SJSA1 (cell line): ENCODE results near the gene MBOAT1. TPM values are rescaled to one million over a fixed set of nuclear protein-coding genes. Genes with fewer than 3 reads are reported as not detected.
A peak's percentile ranks its signal among the peaks of the same experiment; 100 is the strongest.

Source experiments
- DNase-seq, 2 experiments: peaks; one replicate each; pipeline ENCODE4 v3.0.0-alpha.2; 2015 to 2020; ENCODE audit warnings: low spot score in 2 of 2, low read depth in 1 of 2
- H3K27ac ChIP-seq: fragments of 250-450 bp; sonication (Bioruptor Pico); 2 replicates; pipeline ENCODE4 v1.5.1; 2020; ENCODE audit warnings: mild to moderate bottlenecking, moderate library complexity
- H3K27me3 ChIP-seq: fragments of 250-450 bp; sonication (Bioruptor Pico); replicated peaks from 2 replicates; pipeline ENCODE4 v1.5.1; 2020; ENCODE audit warnings: mild to moderate bottlenecking, moderate library complexity
- H3K36me3 ChIP-seq: fragments of 250-450 bp; sonication (Bioruptor Pico); 2 replicates; pipeline ENCODE4 v1.5.1; 2020; ENCODE audit warnings: mild to moderate bottlenecking
- H3K4me1 ChIP-seq: fragments of 250-450 bp; sonication (Bioruptor Pico); replicated peaks from 2 replicates; pipeline ENCODE4 v1.6.1; 2021; ENCODE audit warnings: mild to moderate bottlenecking
- H3K4me3 ChIP-seq: fragments of 250-450 bp; sonication (Bioruptor Pico); 2 replicates; pipeline ENCODE4 v1.5.1; 2020; ENCODE audit warnings: mild to moderate bottlenecking
- H3K9me3 ChIP-seq: fragments of 250-450 bp; sonication (Bioruptor Pico); replicated peaks from 2 replicates; pipeline ENCODE4 v1.5.1; 2020; ENCODE audit warnings: mild to moderate bottlenecking
- total RNA-seq: library from RNA; depleted of rRNA; stranded (reverse); fragments of >200 nt; shearing (Covaris generic); gene quantifications from 2 replicates; pipeline ENCODE4 v1.2.3, GENCODE V29; 2014

Gene MBOAT1
- total RNA-seq, 1 experiment from 2014 or later: 56.6 TPM

DNA sequence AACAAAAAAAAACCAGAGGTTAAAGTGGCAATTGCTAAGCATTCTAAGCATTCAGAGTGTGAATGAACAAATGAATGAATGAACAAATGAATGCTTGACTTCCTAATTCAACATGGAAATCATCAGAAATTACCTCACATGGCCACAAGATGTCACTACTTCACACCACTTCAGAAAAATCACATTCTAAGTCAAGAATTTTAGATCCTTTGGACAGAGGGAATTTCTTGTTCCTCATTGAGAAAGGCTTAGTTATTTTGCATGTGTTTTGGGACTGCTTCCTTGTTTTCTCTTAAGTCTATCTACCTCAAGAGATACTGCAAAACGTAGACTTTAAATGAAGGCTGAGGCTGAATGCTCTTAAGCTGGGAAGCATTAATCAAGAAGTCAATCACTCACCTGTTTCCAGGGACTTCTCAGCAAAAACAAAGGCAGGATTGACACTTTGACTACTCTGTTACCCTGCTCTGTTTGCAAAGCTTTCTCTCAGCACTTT, 120.2 kb downstream of the MBOAT1 start:
- no peaks in the 10 kb centered on the region for H3K9me3 ChIP-seq
- H3K4me1 ChIP-seq: no peaks in the 10 kb centered on the region; the same call in 1 of the 2 replicates

DNA sequence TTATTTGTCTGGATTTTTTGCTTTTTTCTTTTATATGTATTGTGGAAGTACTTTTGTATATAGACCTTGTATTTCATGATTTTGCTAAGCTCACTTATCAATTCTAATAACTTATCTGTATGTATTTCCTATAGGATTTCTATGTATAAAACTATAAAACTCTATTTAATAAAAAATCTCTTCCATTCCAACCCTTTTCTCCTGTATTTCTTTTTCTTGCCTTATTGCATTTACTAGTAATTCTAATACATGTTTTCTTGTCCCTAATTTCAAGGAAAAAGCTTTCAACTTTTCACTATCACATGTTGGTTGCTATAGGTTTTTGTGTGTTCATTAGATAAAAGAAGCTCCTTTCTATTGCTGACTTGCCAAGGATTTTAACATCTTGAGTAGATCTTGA, 125.3 kb downstream of the MBOAT1 start:
- H3K4me3 ChIP-seq: no peak overlapping the region

More for the DNA sequence above, 120.2 kb downstream of the MBOAT1 start:
- no peak overlapping the region for H3K27ac ChIP-seq
- H3K27me3 ChIP-seq: no peaks in the 10 kb centered on the region
- H3K36me3 ChIP-seq: no peaks in the 10 kb centered on the region
- H3K4me3 ChIP-seq: no peak overlapping the region
- DNase-seq: peak in 1 of 2 experiments; percentile 33

DNA sequence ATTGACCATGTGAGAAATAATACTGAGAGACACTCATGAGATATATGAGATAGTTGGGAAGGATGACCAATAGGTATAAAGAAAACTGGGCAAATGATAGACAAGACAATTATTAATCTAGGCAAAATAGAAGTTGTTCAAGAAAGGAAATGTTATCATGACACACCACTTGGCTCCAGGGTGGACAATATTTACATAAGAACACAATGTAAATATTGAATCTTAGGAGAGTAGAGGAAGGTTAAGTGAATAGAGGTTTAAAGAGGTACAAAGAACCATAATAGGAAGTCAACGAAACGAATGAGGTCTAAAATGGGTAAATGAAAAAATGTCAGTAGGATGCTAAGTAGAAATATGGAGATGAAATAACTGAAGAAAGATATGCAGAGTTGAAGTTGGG, 126.5 kb downstream of the MBOAT1 start:
- DNase-seq: no peak
- Histone ChIP-seq H3K36me3 (no peaks in the 10 kb centered on the region), H3K27me3 (no peaks in the 10 kb centered on the region), H3K9me3 (no peaks in the 10 kb centered on the region), H3K4me1 (no peaks in the 10 kb centered on the region), H3K27ac (no peak overlapping the region), H3K4me3 (no peak overlapping the region)

More for the DNA sequence above, 125.3 kb downstream of the MBOAT1 start:
- Histone ChIP-seq H3K9me3 (no peaks in the 10 kb centered on the region), H3K27me3 (no peaks in the 10 kb centered on the region), H3K27ac (no peak overlapping the region), H3K4me1 (no peaks in the 10 kb centered on the region), H3K36me3 (no peaks in the 10 kb centered on the region)
- no peak for DNase-seq

DNA sequence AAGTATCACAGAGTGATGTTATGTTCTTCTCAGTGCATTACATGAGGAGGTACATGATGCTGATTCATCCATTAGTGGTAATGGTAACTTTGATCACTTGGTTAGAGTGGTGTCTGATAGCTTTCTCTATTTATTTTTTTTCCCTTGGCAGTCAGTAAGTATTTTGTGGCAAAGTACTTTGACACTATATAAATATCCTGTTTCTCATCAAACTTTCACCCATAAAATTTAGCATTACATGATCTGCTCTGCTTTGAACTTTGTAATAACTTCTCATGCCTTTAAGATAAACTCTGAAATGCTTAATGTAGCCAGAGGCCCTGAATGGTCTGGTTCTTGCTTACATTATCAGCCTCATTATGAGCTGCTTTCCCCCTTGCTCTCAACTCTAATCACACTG, 127.9 kb downstream of the MBOAT1 start:
- no peak for DNase-seq
- H3K4me3 ChIP-seq: no peak overlapping the region
- H3K4me1 ChIP-seq: no peaks in the 10 kb centered on the region
- H3K27ac ChIP-seq: no peak overlapping the region
- H3K36me3 ChIP-seq: no peaks in the 10 kb centered on the region
- no peaks in the 10 kb centered on the region for H3K27me3 ChIP-seq
- H3K9me3 ChIP-seq: no peaks in the 10 kb centered on the region

DNA sequence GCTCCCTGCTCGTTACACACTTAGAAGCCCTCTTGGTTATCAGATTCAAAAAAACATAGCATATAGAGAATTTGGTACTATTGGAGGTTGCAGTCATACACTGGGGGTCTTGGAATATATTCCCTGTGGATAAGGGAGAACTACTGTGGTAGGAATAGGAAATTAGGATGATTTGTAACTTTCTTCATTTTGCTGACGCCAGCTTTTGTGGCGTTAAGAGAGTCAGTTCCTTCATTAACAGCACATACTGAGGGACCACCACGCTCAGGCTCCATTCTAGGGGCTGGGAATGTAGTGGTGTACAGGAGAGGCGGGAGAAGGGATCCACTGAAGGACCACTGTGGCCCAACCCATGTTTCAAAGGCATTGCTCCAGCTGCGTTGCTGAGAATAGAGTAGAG, 140.3 kb downstream of the MBOAT1 start:
- no peak for DNase-seq
- Histone ChIP-seq H3K27ac (no peak overlapping the region), H3K9me3 (no peaks in the 10 kb centered on the region), H3K4me1 (no peaks in the 10 kb centered on the region), H3K27me3 (0 out of 2 replicates have a peak, but pooled peaks cover 4% of the 10 kb centered on the region), H3K36me3 (no peaks in the 10 kb centered on the region), H3K4me3 (no peak overlapping the region)

DNA sequence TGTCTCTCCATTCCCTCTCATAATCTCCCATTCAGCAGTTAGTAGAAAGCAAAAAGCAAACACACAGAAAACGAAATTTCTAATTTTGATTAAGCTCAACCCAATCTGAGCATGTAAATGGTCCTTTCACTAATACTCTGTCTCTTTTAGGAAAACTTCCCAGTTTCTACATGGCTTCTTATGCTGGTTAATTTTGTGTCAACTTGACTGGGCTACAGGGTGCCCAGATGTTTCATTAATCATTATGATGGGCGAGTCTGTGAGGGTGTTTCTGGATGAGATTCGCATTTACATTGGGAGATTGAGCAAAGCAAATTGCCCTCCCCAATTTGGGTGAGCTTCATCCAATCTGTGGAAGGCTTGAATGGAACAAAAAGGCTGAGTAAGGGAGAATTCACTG, 142.2 kb downstream of the MBOAT1 start:
- Histone ChIP-seq H3K4me1 (no peaks in the 10 kb centered on the region), H3K4me3 (no peak overlapping the region), H3K9me3 (no peaks in the 10 kb centered on the region), H3K27me3 (0 out of 2 replicates have a peak, but pooled peaks cover 4% of the 10 kb centered on the region), H3K36me3 (no peaks in the 10 kb centered on the region), H3K27ac (no peak overlapping the region)
- DNase-seq: no peak

DNA sequence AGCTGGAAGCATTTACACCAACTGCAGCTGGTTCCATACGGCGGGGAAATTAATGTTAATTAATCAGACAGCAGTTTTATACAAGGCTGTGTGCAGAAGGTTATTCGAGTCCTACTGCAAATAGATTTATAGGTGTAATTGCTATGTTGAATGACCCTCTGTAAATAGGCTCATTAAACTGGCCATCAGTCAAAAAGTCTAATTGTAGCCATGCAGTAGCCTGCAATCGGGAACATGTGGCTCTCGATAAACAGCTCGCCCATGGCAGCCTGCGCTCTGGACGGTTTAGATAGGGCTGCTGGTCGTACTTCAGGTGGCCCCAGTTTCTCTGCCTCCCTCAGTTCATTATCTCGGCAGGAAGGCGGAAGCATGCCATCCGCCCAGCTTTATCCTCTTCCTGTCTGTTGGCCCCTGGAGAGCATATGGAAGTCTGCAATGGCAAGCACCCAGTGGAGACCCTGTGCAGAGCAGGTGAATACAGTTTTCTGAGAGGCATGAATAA, 143.2 kb downstream of the MBOAT1 start:
- no peak overlapping the region for H3K27ac ChIP-seq
- H3K9me3 ChIP-seq: no peaks in the 10 kb centered on the region
- DNase-seq: no peak
- H3K27me3 ChIP-seq: 0 out of 2 replicates have a peak, but pooled peaks cover 4% of the 10 kb centered on the region
- no peak overlapping the region for H3K4me3 ChIP-seq
- no peaks in the 10 kb centered on the region for H3K4me1 ChIP-seq
- no peaks in the 10 kb centered on the region for H3K36me3 ChIP-seq

DNA sequence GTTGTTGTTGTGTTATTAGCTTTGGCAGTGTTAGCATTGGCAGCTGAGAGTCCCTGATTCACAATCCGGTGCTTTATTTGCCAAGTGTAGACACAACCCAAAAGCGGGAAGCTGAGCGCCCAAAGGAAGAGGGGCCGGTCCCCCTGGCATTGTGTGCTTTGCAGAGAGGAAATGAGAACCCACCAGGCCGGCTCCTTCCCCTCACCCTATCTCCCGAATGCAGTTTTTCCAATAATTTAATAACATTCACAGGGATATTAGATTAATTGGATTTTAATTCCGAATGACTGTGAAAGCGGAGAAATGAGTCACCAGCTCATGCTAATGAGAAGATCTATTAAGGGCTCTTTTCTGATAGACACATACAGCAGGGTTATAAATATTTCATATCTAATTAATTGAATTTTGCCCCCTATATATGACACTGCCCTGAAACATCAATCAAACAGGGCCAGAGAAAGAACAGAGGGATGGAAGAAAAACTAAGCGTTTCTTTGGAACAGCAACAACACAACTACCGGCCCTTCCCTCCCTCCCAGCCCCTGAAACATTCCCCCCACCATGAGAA, 143.8 kb downstream of the MBOAT1 start:
- Histone ChIP-seq H3K4me1 (no peaks in the 10 kb centered on the region), H3K36me3 (no peaks in the 10 kb centered on the region), H3K4me3 (no peak overlapping the region), H3K9me3 (no peaks in the 10 kb centered on the region), H3K27me3 (0 out of 2 replicates have a peak, but pooled peaks cover 8% of the 10 kb centered on the region), H3K27ac (no peak overlapping the region)
- DNase-seq: no peak

DNA sequence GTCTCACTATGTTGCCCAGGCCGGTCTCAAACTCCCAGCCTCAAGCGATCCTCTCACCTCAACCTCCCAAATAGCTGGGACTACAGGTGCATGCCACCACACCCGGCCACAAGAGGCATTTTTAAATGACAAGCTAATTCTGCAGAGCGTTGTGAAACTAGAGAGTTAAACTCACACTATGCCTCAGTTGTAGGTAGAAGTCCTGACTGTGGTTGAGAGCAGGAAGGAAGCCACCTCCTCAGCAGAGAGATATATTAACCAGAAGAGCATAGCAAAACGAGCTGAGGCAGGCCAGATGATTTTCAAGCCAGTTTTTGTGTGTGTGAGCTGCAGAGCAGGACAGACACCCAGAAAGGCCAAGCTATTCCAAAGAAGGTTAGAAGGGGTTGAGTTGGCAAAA, 150.3 kb downstream of the MBOAT1 start:
- 0 out of 2 replicates have a peak, but pooled peaks cover 4% of the 10 kb centered on the region for H3K27me3 ChIP-seq
- H3K36me3 ChIP-seq: no peaks in the 10 kb centered on the region
- H3K27ac ChIP-seq: no peak overlapping the region
- H3K9me3 ChIP-seq: no peaks in the 10 kb centered on the region
- H3K4me3 ChIP-seq: no peak overlapping the region
- H3K4me1 ChIP-seq: no peaks in the 10 kb centered on the region
- no peak for DNase-seq

DNA sequence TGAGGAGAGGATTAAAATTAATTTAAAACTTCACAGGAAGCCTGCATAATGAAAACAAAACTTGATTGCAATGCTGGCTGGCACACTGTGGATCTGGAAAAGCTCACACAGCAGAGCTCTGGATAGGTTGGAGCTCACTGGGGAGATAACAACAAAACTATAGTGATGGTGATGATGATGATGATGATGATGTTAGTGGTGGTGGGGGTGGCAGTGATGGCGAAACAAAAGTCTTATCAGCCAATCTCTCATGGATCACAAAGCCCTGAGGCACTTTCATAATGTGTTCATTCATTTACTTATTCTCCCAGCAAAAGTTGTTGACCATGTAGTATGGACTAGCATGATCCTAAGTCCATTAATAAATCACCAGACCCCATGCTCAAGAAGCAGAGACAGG, 152.0 kb downstream of the MBOAT1 start:
- Histone ChIP-seq H3K36me3 (no peaks in the 10 kb centered on the region), H3K27ac (no peak overlapping the region), H3K27me3 (0 out of 2 replicates have a peak, but pooled peaks cover 4% of the 10 kb centered on the region), H3K4me3 (no peak overlapping the region), H3K9me3 (no peaks in the 10 kb centered on the region), H3K4me1 (no peaks in the 10 kb centered on the region)
- DNase-seq: no peak

DNA sequence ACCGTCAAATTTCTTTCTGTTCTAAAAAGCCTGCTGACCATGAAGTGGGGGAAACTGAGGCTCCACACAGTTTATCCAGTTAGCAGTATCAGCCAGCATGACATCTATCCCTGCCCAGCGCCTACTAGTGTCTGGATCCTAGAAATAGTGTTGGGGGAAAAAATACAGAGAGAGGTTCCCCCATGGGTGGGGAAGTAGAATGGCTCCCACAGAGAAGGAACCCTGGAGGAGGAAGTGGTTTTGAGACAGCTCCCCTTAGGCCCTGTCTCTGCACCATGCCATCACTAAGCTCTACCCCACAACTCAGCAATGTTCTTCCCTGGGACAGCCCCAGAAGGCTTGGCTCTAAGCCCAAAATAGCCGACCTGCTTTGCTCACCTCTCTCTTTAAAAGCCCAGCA, 153.4 kb downstream of the MBOAT1 start:
- Histone ChIP-seq H3K27ac (no peak overlapping the region), H3K4me1 (no peaks in the 10 kb centered on the region), H3K36me3 (no peaks in the 10 kb centered on the region), H3K27me3 (0 out of 2 replicates have a peak, but pooled peaks cover 2% of the 10 kb centered on the region), H3K9me3 (no peaks in the 10 kb centered on the region), H3K4me3 (no peak overlapping the region)
- DNase-seq: no peak

DNA sequence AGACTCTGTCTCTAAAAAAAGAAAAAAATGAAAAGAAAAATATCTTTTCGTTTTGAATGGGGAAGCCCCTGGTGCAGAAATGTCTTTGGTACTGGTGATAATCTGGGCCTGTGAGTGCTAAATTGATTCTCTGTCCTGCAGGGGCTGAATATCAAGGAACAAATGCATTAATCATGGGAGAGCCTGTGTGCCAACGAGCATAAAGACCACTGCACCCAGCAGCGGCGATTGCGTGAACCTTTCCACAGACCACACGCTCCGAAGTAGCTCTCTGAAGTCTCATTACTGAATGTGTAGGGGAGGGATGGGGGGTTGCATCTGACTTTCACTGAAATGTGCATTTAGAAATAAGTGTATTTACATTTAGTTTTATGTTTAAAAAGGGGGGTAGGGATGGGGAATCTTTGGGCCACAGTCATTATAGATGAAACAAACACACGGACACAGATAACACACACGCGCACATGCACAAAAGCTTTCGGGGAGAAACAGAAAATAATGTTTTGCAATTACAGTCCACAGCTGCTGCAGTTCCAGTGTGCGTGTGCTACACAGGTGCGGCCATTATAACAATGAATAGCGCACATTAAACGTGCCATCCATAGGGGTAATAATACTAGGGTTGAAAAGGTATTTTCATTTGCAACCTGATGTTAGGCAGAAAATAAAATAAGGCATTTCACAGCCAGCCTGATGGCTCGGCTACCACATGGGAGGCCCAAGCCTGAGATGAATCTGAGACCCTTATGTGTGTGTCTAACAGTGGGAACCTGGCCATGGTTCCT, 154.0 kb downstream of the MBOAT1 start:
- no peak for DNase-seq
- Histone ChIP-seq H3K36me3 (no peaks in the 10 kb centered on the region), H3K27me3 (no peaks in the 10 kb centered on the region), H3K4me1 (no peaks in the 10 kb centered on the region), H3K4me3 (no peak overlapping the region), H3K9me3 (no peaks in the 10 kb centered on the region), H3K27ac (no peak overlapping the region)

DNA sequence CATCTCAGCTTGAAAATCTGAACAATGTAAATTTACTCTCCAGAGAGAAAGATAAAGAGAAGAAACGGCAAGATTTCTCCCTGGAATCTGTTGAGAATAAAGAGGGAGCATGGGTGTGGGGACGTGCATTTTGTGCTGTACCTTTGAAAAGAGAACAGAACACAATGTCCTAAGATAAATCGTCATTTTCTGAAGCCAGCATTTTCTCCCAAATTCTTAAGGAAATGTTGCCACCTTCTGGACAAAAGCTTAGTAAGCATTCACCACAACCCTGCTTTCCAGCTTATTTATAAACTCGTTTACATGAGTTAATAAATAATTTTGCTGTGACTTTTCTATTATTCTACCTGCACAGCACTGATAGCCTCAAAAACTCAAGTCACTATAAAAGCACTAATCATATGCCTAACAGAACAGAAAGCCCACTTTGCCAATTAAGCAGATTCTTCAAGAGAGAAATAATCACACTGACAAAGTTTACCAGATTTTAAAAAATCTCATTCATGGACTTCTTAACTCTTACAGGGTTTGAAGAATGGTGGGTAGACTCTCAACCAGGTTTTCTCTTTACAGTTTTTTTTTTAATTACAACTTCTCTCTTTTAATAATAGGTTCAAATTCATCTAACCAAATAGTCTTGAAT, 155.8 kb downstream of the MBOAT1 start:
- Histone ChIP-seq H3K4me1 (no peaks in the 10 kb centered on the region), H3K27me3 (no peaks in the 10 kb centered on the region), H3K9me3 (no peaks in the 10 kb centered on the region), H3K36me3 (no peaks in the 10 kb centered on the region), H3K4me3 (no peak overlapping the region), H3K27ac (no peak overlapping the region)
- peak in 1 of 2 experiments; percentile 14 for DNase-seq

DNA sequence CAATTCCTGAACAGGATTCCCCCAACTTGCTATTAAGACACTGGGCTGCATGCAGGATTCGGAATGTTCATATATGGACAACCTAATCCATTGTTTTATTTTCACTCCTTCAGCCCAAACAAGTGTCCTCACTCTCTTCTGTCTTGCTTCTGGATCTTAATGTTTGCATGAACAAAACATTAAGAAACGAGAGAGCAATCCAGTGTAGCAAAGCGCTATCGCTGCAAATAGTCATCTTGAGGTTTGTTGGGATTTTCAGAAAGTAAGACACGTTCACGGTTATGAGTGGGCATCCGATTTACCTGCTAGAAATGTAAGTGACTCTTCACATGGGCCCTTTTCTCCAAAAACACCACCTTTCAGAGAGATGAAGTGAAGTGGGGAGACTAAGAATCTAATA, 156.4 kb downstream of the MBOAT1 start:
- no peak for DNase-seq
- Histone ChIP-seq H3K27ac (no peak overlapping the region), H3K4me3 (no peak overlapping the region), H3K27me3 (no peaks in the 10 kb centered on the region), H3K4me1 (no peaks in the 10 kb centered on the region), H3K9me3 (no peaks in the 10 kb centered on the region), H3K36me3 (no peaks in the 10 kb centered on the region)
